HEK293T (cell line): ENCODE results near the gene TTC9.

Experiments used
- CTCF ChIA-PET: fragments of 350-600 bp; formaldehyde crosslinking; extraction: SDS; loops from one replicate; lab custom pipeline; 2021; ENCODE audit warnings: antibody characterized with exemption, inconsistent platforms; lab: Yijun Ruan, JAX
- POLR2A ChIA-PET: fragments of 350-600 bp; formaldehyde crosslinking; extraction: SDS; loops from one replicate; lab custom pipeline; 2020; ENCODE audit warnings: antibody characterized with exemption, inconsistent platforms; lab: Yijun Ruan, JAX
- DNase-seq: peaks from one replicate; pipeline ENCODE4 v3.0.0; 2012; ENCODE audit warnings: mixed read lengths; ENCODE audit errors: extremely low spot score
- ARNT ChIP-seq: fragments of 450-650 bp; IDR thresholded peaks from 2 replicates; pipeline ENCODE4 v1.6.1; 2017; ENCODE audit warnings: mild to moderate bottlenecking
- BHLHE40 ChIP-seq: fragments of 450-650 bp; IDR thresholded peaks from 2 replicates; pipeline ENCODE4 v1.6.1; 2016; ENCODE audit warnings: mild to moderate bottlenecking, moderate library complexity, borderline replicate concordance
- CTBP1 ChIP-seq: fragments of 450-650 bp; IDR thresholded peaks from 2 replicates; pipeline ENCODE4 v1.6.1; 2016; ENCODE audit warnings: borderline replicate concordance
- ELF4 ChIP-seq: fragments of 450-650 bp; IDR thresholded peaks from 2 replicates; pipeline ENCODE4 v1.6.1; 2017; ENCODE audit warnings: antibody characterized with exemption
- FOXA1 ChIP-seq: fragments of 450-650 bp; IDR thresholded peaks from 2 replicates; pipeline ENCODE4 v1.6.1; 2016; ENCODE audit warnings: mild to moderate bottlenecking
- FOXK2 ChIP-seq: fragments of 450-650 bp; IDR thresholded peaks from 2 replicates; pipeline ENCODE4 v1.6.1; 2016; ENCODE audit warnings: mild to moderate bottlenecking
- FOXM1 ChIP-seq: fragments of 450-650 bp; IDR thresholded peaks from 2 replicates; pipeline ENCODE4 v1.6.1; 2017; ENCODE audit warnings: mild to moderate bottlenecking, borderline replicate concordance
- HDGF ChIP-seq: fragments of 450-650 bp; IDR thresholded peaks from 2 replicates; pipeline ENCODE4 v1.6.1; 2017; ENCODE audit warnings: antibody characterized with exemption, borderline replicate concordance
- L3MBTL2 ChIP-seq: fragments of 450-650 bp; conservative IDR thresholded peaks from 2 replicates; pipeline ENCODE4 v1.6.1; 2016; ENCODE audit warnings: mild to moderate bottlenecking
- LEF1 ChIP-seq: fragments of 450-650 bp; IDR thresholded peaks from 2 replicates; pipeline ENCODE4 v1.6.1; 2017; ENCODE audit warnings: mild to moderate bottlenecking, borderline replicate concordance
- NFRKB ChIP-seq: fragments of 450-650 bp; IDR thresholded peaks from 2 replicates; pipeline ENCODE4 v1.6.1; 2016; ENCODE audit warnings: mild to moderate bottlenecking, moderate library complexity
- PKNOX1 ChIP-seq: fragments of 450-650 bp; IDR thresholded peaks from 2 replicates; pipeline ENCODE4 v1.6.1; 2016
- SP1 ChIP-seq: fragments of 450-650 bp; IDR thresholded peaks from 2 replicates; pipeline ENCODE4 v1.6.1; 2017
- SUZ12 ChIP-seq: fragments of 450-650 bp; IDR thresholded peaks from 2 replicates; pipeline ENCODE4 v1.6.1; 2016; ENCODE audit warnings: mild to moderate bottlenecking
- TARDBP ChIP-seq: fragments of 450-650 bp; IDR thresholded peaks from 2 replicates; pipeline ENCODE4 v1.6.1; 2016
- ZNF384 ChIP-seq: fragments of 450-650 bp; IDR thresholded peaks from 2 replicates; pipeline ENCODE4 v1.6.1; 2016

TTC9 gene

GRCh38 chr14:70646705-70647104 is 5.0 kb downstream of the TTC9 start:
- CTCF ChIA-PET: interaction anchor here (1.1 kb wide), 1 partner anchor 176 kb away, joined by 3 read pairs; no protein-coding TSS in a partner anchor
- POLR2A ChIA-PET: no interaction called here
- no peak for TF ChIP-seq CTBP1
- no peak for DNase-seq

GRCh38 chr14:70648346-70648745 is 6.6 kb downstream of the TTC9 start:
- POLR2A ChIA-PET: no interaction called here
- TF ChIP-seq PKNOX1 (no peak), ELF4 (no peak), HDGF (no peak), FOXA1 (no peak), ZNF384 (no peak), NFRKB (no peak), SUZ12 (no peak), CTBP1 (no peak), FOXK2 (no peak), L3MBTL2 (no peak), BHLHE40 (no peak), FOXM1 (no peak), SP1 (no peak), TARDBP (no peak), ARNT (no peak), LEF1 (no peak)
- CTCF ChIA-PET: no interaction called here
- DNase-seq: no peak

- no peak for DNase-seq
- TF ChIP-seq ARNT: no peak
- TF ChIP-seq TARDBP: no peak
- no peak for TF ChIP-seq HDGF
- no peak for TF ChIP-seq NFRKB
- no peak for TF ChIP-seq ZNF384
- no peak for TF ChIP-seq SUZ12
- no peak for TF ChIP-seq SP1
- no peak for TF ChIP-seq L3MBTL2
- ChIA-PET POLR2A (no interaction called here), CTCF (no interaction called here)
Observed at GRCh38 chr14:70649803-70650202, 8.1 kb downstream of the TTC9 start.

- POLR2A ChIA-PET: no interaction called here
Observed at GRCh38 chr14:70651522-70651921, 9.8 kb downstream of the TTC9 start.

GRCh38 chr14:70652871-70653270 is 11.2 kb downstream of the TTC9 start:
- DNase-seq: no peak
- TF ChIP-seq FOXK2: no peak
- TF ChIP-seq TARDBP: no peak
- no peak for TF ChIP-seq HDGF
- no peak for TF ChIP-seq FOXA1
- no peak for TF ChIP-seq PKNOX1
- TF ChIP-seq FOXM1: no peak
- no peak for TF ChIP-seq L3MBTL2
- no peak for TF ChIP-seq LEF1
- no peak for TF ChIP-seq NFRKB
- no peak for TF ChIP-seq SUZ12
- TF ChIP-seq BHLHE40: no peak
- no peak for TF ChIP-seq SP1
- no peak for TF ChIP-seq CTBP1
- no peak for TF ChIP-seq ZNF384
- ChIA-PET CTCF (no interaction called here), POLR2A (no interaction called here)

More at GRCh38 chr14:70651522-70651921, 9.8 kb downstream of the TTC9 start:
- TF ChIP-seq BHLHE40: no peak
- DNase-seq: no peak
- CTCF ChIA-PET: no interaction called here

- DNase-seq: no peak
- CTCF ChIA-PET: no interaction called here
- POLR2A ChIA-PET: no interaction called here
- TF ChIP-seq FOXA1: no peak
- TF ChIP-seq ELF4: no peak
- no peak for TF ChIP-seq CTBP1
- TF ChIP-seq ZNF384: no peak
- no peak for TF ChIP-seq NFRKB
- no peak for TF ChIP-seq FOXM1
- TF ChIP-seq TARDBP: no peak
- no peak for TF ChIP-seq HDGF
- no peak for TF ChIP-seq BHLHE40
- no peak for TF ChIP-seq FOXK2
- no peak for TF ChIP-seq L3MBTL2
- TF ChIP-seq ARNT: no peak
- no peak for TF ChIP-seq SP1
- TF ChIP-seq PKNOX1: no peak
- no peak for TF ChIP-seq SUZ12
- TF ChIP-seq LEF1: no peak
Observed at GRCh38 chr14:70653662-70654061, 11.9 kb downstream of the TTC9 start.

- TF ChIP-seq L3MBTL2: no peak
- TF ChIP-seq NFRKB: no peak
- TF ChIP-seq ARNT: no peak
- no peak for TF ChIP-seq CTBP1
- ChIA-PET POLR2A (no interaction called here), CTCF (no interaction called here)
- DNase-seq: no peak
Observed at GRCh38 chr14:70654632-70655031, 12.9 kb downstream of the TTC9 start.
